ENCODE data around the gene SMARCD3. TPM values are rescaled to one million over a fixed set of nuclear protein-coding genes. Genes with fewer than 3 reads are reported as not detected.

Gene SMARCD3
- total RNA-seq, 1 donor from 2014 or later: 52.9 TPM

- H3K27ac Mint-ChIP-seq: no peak overlapping the region
- no peak for DNase-seq (ENCODE audit: low spot score, unreplicated experiment)
- H3K27me3 Mint-ChIP-seq: peaks cover 33% of the 10 kb centered on the region
- H3K4me3 Mint-ChIP-seq (ENCODE audit: low read depth): no peak overlapping the region
- H3K36me3 Mint-ChIP-seq (ENCODE audit: insufficient read depth): no peaks in the 10 kb centered on the region
- H3K4me1 Mint-ChIP-seq (ENCODE audit: low read depth): no peaks in the 10 kb centered on the region
- TF ChIP-seq, protein P1, sequence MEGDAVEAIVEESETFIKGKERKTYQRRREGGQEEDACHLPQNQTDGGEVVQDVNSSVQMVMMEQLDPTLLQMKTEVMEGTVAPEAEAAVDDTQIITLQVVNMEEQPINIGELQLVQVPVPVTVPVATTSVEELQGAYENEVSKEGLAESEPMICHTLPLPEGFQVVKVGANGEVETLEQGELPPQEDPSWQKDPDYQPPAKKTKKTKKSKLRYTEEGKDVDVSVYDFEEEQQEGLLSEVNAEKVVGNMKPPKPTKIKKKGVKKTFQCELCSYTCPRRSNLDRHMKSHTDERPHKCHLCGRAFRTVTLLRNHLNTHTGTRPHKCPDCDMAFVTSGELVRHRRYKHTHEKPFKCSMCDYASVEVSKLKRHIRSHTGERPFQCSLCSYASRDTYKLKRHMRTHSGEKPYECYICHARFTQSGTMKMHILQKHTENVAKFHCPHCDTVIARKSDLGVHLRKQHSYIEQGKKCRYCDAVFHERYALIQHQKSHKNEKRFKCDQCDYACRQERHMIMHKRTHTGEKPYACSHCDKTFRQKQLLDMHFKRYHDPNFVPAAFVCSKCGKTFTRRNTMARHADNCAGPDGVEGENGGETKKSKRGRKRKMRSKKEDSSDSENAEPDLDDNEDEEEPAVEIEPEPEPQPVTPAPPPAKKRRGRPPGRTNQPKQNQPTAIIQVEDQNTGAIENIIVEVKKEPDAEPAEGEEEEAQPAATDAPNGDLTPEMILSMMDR (IDR thresholded peaks at IDR 0.05; ENCODE audit: unreplicated experiment): no peak
- H3K9me3 Mint-ChIP-seq (ENCODE audit: low read depth): no peaks in the 10 kb centered on the region
Observed at GRCh38 chr7:151265351-151265931, 16.9 kb upstream of the SMARCD3 start.

DNA sequence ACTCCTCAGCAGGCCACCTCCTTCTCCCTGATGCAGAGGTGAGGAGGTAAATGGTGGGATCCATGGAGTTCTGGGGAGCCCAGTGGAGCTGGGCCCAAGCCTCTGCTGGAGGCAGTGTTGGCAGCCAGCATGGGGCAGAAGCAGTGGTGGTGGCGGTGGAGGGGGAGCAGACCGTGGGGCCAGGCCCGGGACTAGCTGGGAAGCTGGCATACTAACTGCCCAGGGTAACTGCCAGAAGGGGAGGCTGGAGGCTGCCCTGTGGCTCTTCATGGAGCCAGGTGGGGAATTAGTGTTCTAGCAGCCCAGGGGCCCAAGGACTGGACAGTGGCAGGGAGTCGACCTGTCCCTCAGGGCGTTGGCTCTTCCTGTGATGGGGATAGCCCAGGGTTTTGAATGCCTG, 16.1 kb upstream of the SMARCD3 start:
- TF ChIP-seq, protein P1 (IDR thresholded peaks at IDR 0.05; ENCODE audit: unreplicated experiment): no peak
- H3K36me3 Mint-ChIP-seq (ENCODE audit: insufficient read depth): no peaks in the 10 kb centered on the region
- DNase-seq (ENCODE audit: low spot score, unreplicated experiment): no peak
- no peak overlapping the region for H3K4me3 Mint-ChIP-seq (ENCODE audit: low read depth)
- no peaks in the 10 kb centered on the region for H3K4me1 Mint-ChIP-seq (ENCODE audit: low read depth)
- H3K9me3 Mint-ChIP-seq (ENCODE audit: low read depth): no peaks in the 10 kb centered on the region
- H3K27me3 Mint-ChIP-seq: peaks cover 32% of the 10 kb centered on the region
- no peak overlapping the region for H3K27ac Mint-ChIP-seq

- no peaks in the 10 kb centered on the region for H3K36me3 Mint-ChIP-seq (ENCODE audit: insufficient read depth)
- DNase-seq (ENCODE audit: low spot score, unreplicated experiment): no peak
- TF ChIP-seq, protein P1 (IDR thresholded peaks at IDR 0.05; ENCODE audit: unreplicated experiment): no peak
- no peak overlapping the region for H3K27ac Mint-ChIP-seq
- H3K4me3 Mint-ChIP-seq (ENCODE audit: low read depth): no peak overlapping the region
- peaks cover 49% of the 10 kb centered on the region for H3K27me3 Mint-ChIP-seq
- H3K4me1 Mint-ChIP-seq (ENCODE audit: low read depth): no peaks in the 10 kb centered on the region
- H3K9me3 Mint-ChIP-seq (ENCODE audit: low read depth): no peaks in the 10 kb centered on the region
Observed at GRCh38 chr7:151261529-151261928, 13.0 kb upstream of the SMARCD3 start.

DNA sequence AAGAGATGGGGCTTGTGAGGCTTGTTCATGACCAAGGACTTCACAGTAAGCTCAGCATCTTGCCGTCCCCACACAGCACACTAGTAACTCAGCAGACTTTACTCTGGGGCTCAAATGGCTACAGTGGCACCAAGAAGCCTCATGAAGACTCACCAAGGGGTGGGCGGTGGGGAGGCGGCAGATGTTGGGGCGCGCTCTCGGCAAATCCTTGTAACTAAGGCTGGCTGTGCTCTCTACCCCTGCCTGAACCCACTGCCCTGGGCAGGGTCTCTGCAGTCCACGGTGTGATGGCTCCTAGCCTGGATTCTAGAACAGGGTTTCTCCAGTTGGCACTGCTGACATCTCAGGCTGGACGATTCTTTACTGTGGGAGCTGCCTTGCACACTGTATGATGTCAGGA, 12.4 kb upstream of the SMARCD3 start:
- Mint-ChIP-seq H3K27ac (no peak overlapping the region), H3K4me1 (ENCODE audit: low read depth) (no peaks in the 10 kb centered on the region)

GRCh38 chr7:151260471-151260870, 12.0 kb upstream of the SMARCD3 start:
- TF ChIP-seq, protein P1 (IDR thresholded peaks at IDR 0.05; ENCODE audit: unreplicated experiment): no peak
- H3K4me1 Mint-ChIP-seq (ENCODE audit: low read depth): no peaks in the 10 kb centered on the region
- peaks cover 56% of the 10 kb centered on the region for H3K27me3 Mint-ChIP-seq
- no peak overlapping the region for H3K27ac Mint-ChIP-seq
- H3K36me3 Mint-ChIP-seq (ENCODE audit: insufficient read depth): no peaks in the 10 kb centered on the region
- H3K4me3 Mint-ChIP-seq (ENCODE audit: low read depth): no peak overlapping the region
- DNase-seq (ENCODE audit: low spot score, unreplicated experiment): no peak
- no peaks in the 10 kb centered on the region for H3K9me3 Mint-ChIP-seq (ENCODE audit: low read depth)

More for the DNA sequence above, 12.4 kb upstream of the SMARCD3 start:
- H3K36me3 Mint-ChIP-seq (ENCODE audit: insufficient read depth): no peaks in the 10 kb centered on the region
- TF ChIP-seq, protein P1 (IDR thresholded peaks at IDR 0.05; ENCODE audit: unreplicated experiment): no peak
- H3K4me3 Mint-ChIP-seq (ENCODE audit: low read depth): no peak overlapping the region
- H3K27me3 Mint-ChIP-seq: peaks cover 53% of the 10 kb centered on the region
- H3K9me3 Mint-ChIP-seq (ENCODE audit: low read depth): no peaks in the 10 kb centered on the region
- DNase-seq (ENCODE audit: low spot score, unreplicated experiment): no peak

Data from progenitor cell of endocrine pancreas (in vitro differentiated cells).